ENCODE results near the gene CDK19.

GRCh38 chr6:110705543-110705942, 109.7 kb downstream of the CDK19 start:
- TF ChIP-seq CTCF (IDR thresholded peaks at IDR 0.05) (no peak), POLR2A (IDR thresholded peaks at IDR 0.05) (no peak)
